ENCODE results near the gene MEGF8.

Gene MEGF8

GRCh38 chr19:42279155-42279901 lies 46.1 kb upstream of the MEGF8 start:
- no peak for DNase-seq (ENCODE audit: low read depth)
- TF ChIP-seq CTCF (IDR thresholded peaks at IDR 0.05; ENCODE audit: insufficient read depth, low read depth, low read length, missing control alignments): no peak
- peak overlapping the region; percentile 95 for H3K4me3 ChIP-seq (ENCODE audit: low read depth, low read length)

DNA sequence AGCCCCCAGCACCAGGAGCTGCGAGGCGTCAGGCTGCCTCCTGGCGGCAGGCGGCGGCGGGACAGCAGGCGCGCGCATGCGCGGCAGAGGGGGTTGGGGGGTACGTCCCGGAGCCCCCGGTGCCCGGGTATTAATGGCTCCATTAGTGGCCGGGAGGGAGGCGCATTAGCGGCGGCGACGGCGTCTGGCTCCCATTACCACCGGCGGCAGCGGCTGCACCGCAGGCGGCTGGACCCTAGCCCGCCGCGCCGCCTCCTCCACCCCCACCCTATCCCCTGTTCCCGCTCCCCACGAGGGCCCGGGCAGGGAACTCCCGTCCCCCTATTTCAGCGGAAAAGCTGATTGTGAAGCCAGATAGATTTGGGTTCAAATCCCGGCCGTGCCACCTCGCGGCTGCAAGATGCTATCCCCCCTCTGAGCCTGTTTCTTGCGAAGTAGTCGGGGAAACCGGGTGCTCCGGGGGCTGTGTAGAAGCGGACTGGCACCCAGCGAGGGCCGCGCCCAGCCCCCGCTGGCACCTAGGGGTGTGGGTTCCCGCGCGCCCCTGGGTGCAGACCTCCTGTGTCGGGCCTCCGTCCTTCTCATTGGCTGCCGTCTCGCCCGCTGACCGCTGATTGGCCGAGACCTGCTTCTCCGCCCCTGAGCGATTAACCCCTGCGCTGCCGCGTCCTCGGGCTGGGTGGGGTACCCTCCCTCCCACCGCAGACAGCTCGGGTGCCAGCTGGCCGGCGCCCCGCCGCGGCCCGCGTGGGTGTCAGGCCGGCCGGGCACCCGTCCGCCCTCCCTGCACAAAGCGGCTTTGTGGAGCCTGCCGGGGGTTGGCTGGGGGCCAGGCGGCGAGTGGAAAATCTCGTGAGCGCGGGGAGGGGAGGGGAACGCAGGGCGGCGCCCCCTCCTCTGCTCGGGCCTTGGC lies 45.3 kb upstream of the MEGF8 start:
- peak; percentile 94 for TF ChIP-seq CTCF (IDR thresholded peaks at IDR 0.05; ENCODE audit: insufficient read depth, low read depth, low read length, missing control alignments)
- peak; percentile 93 for DNase-seq (ENCODE audit: low read depth)
- peak overlapping the region; percentile 95 for H3K4me3 ChIP-seq (ENCODE audit: low read depth, low read length)

DNA sequence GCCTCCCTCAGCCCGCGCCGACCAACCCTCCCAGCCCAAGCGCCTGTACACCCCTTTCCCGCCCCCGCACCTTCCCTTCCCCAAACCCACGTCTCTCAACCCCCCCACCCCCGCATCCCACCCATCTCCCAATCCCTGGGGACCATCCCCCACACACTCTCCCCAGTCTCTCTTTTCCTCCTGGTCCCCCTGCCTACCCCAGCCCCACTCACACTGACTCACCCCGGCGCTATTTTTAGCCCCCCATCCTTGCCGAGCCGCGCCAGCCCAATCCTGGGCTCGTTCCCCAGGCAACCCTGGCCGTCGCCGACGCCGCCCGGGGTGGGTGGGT lies 44.7 kb upstream of the MEGF8 start:
- no peak for TF ChIP-seq CTCF (IDR thresholded peaks at IDR 0.05; ENCODE audit: insufficient read depth, low read depth, low read length, missing control alignments)
- no peak for DNase-seq (ENCODE audit: low read depth)
- H3K4me3 ChIP-seq (ENCODE audit: low read depth, low read length): peak overlapping the region; percentile 95

- H3K4me3 ChIP-seq (ENCODE audit: low read depth, low read length): peak overlapping the region; percentile 95
- DNase-seq (ENCODE audit: low read depth): no peak
- no peak for TF ChIP-seq CTCF (IDR thresholded peaks at IDR 0.05; ENCODE audit: insufficient read depth, low read depth, low read length, missing control alignments)
These were observed 44.1 kb upstream of the MEGF8 start for GRCh38 chr19:42281146-42281826.

- DNase-seq (ENCODE audit: low read depth): no peak
- H3K4me3 ChIP-seq (ENCODE audit: low read depth, low read length): no peak overlapping the region; the same call in 1 of the 2 replicates
- no peak for TF ChIP-seq CTCF (IDR thresholded peaks at IDR 0.05; ENCODE audit: insufficient read depth, low read depth, low read length, missing control alignments)
These were observed 43.3 kb upstream of the MEGF8 start for GRCh38 chr19:42281827-42282762.

- DNase-seq (ENCODE audit: low read depth): peak; percentile 8
- H3K4me3 ChIP-seq (ENCODE audit: low read depth, low read length): peak overlapping the region; percentile 43; the same call in 1 of the 2 replicates
- TF ChIP-seq CTCF (IDR thresholded peaks at IDR 0.05; ENCODE audit: insufficient read depth, low read depth, low read length, missing control alignments): no peak
These were observed 42.6 kb upstream of the MEGF8 start for GRCh38 chr19:42282819-42283187.
